Upper lobe of left lung (tissue), 4 donors: ENCODE measurements around the gene METTL22.

Source experiments
- POLR2A ChIP-seq, 4 donors: fragments of 450-650 bp; IDR thresholded peaks; one replicate each; pipeline ENCODE4 v1.5.1; 2016 to 2017; ENCODE audit warnings: antibody characterized with exemption in 4 of 4, mild to moderate bottlenecking in 2 of 4
- POLR2AphosphoS5 ChIP-seq, 2 donors: sonication (generic); formaldehyde crosslinking; IDR thresholded peaks; one replicate each; pipeline ENCODE4 v1.5.1; 2017; ENCODE audit warnings: antibody characterized with exemption in 2 of 2
- TF ChIP-seq, protein P1 (sequence below), 6 experiments: fragments of 450-650 bp in 4 of 6; fragments of 200-600 bp in 2 of 6; sonication (generic) in 2 of 6; IDR thresholded peaks; one replicate each; pipeline ENCODE4 v1.5.1; 2016 to 2019; ENCODE audit warnings: antibody characterized with exemption in 6 of 6

DNA sequence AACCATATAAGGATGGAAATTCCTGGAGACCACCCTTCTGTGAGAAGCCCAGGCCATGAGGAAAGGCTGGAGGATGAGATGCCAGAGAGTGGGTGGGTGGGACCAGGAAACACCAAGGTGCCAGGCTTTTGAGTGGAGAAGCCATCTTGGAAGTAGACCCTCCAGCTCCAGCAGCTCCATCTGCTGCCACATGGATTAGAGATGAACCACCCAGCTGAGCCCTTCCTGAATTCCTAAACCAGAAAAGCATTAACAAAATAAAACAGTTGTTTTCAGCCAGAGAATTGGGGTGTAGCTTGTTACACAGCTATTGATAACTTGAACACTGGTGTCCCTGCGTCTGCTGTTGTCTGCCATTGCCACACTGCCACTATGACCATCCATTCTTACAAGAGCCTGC lies 24.9 kb upstream of the METTL22 start:
- TF ChIP-seq, protein P1, sequence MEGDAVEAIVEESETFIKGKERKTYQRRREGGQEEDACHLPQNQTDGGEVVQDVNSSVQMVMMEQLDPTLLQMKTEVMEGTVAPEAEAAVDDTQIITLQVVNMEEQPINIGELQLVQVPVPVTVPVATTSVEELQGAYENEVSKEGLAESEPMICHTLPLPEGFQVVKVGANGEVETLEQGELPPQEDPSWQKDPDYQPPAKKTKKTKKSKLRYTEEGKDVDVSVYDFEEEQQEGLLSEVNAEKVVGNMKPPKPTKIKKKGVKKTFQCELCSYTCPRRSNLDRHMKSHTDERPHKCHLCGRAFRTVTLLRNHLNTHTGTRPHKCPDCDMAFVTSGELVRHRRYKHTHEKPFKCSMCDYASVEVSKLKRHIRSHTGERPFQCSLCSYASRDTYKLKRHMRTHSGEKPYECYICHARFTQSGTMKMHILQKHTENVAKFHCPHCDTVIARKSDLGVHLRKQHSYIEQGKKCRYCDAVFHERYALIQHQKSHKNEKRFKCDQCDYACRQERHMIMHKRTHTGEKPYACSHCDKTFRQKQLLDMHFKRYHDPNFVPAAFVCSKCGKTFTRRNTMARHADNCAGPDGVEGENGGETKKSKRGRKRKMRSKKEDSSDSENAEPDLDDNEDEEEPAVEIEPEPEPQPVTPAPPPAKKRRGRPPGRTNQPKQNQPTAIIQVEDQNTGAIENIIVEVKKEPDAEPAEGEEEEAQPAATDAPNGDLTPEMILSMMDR (IDR thresholded peaks at IDR 0.05), result no peak
- TF ChIP-seq POLR2AphosphoS5 (IDR thresholded peaks at IDR 0.05), result no peak
- TF ChIP-seq POLR2A (IDR thresholded peaks at IDR 0.05), result no peak
